ENCODE results near the gene ACOT12.
"Not testable (repeated sequence)": the region's sequence is repeated elsewhere in the genome, so short reads cannot be mapped to it uniquely, and the experiment has no call there.

The ACOT12 gene

GRCh38 chr5:81338213-81338612, 55.7 kb downstream of the ACOT12 start:
- DNase-seq (ENCODE audit: low read depth in 2 of 2) = not testable (repeated sequence)

GRCh38 chr5:81337803-81338202, 56.1 kb downstream of the ACOT12 start:
- no peak for DNase-seq (ENCODE audit: low read depth in 2 of 2)

- no peak for DNase-seq (ENCODE audit: low read depth in 2 of 2)
Observed at GRCh38 chr5:81336556-81336955, 57.4 kb downstream of the ACOT12 start.

- no peak for DNase-seq (ENCODE audit: low read depth in 2 of 2)
Observed at GRCh38 chr5:81335946-81336345, 58.0 kb downstream of the ACOT12 start.

- no peak for DNase-seq (ENCODE audit: low read depth in 2 of 2)
Observed at GRCh38 chr5:81334304-81335061, 59.5 kb downstream of the ACOT12 start.

- DNase-seq (ENCODE audit: low read depth in 2 of 2) = no peak
Observed at GRCh38 chr5:81326554-81326953, 67.4 kb downstream of the ACOT12 start.

- DNase-seq (ENCODE audit: low read depth in 2 of 2) = no peak
Observed at GRCh38 chr5:81317536-81317935, 76.4 kb downstream of the ACOT12 start.

GRCh38 chr5:81316571-81316970, 77.4 kb downstream of the ACOT12 start:
- no peak for DNase-seq (ENCODE audit: low read depth in 2 of 2)

- no peak for DNase-seq (ENCODE audit: low read depth in 2 of 2)
Observed at GRCh38 chr5:81315830-81316229, 78.1 kb downstream of the ACOT12 start.

GRCh38 chr5:81315336-81315735, 78.6 kb downstream of the ACOT12 start:
- peak; percentile 57 for DNase-seq (ENCODE audit: low read depth in 2 of 2)

GRCh38 chr5:81314581-81314980, 79.4 kb downstream of the ACOT12 start:
- no peak for DNase-seq (ENCODE audit: low read depth in 2 of 2)

- no peak for DNase-seq (ENCODE audit: low read depth in 2 of 2)
Observed at GRCh38 chr5:81313686-81314085, 80.2 kb downstream of the ACOT12 start.

- no peak for DNase-seq (ENCODE audit: low read depth in 2 of 2)
Observed at GRCh38 chr5:81313278-81313677, 80.7 kb downstream of the ACOT12 start.

- no peak for DNase-seq (ENCODE audit: low read depth in 2 of 2)
Observed at GRCh38 chr5:81310402-81311063, 83.4 kb downstream of the ACOT12 start.

GRCh38 chr5:81308836-81309235, 85.1 kb downstream of the ACOT12 start:
- no peak for DNase-seq (ENCODE audit: low read depth in 2 of 2)

- DNase-seq (ENCODE audit: low read depth in 2 of 2) = no peak
Observed at GRCh38 chr5:81305785-81306184, 88.1 kb downstream of the ACOT12 start.

GRCh38 chr5:81303563-81303962, 90.4 kb downstream of the ACOT12 start:
- DNase-seq (ENCODE audit: low read depth in 2 of 2) = no peak

- no peak for DNase-seq (ENCODE audit: low read depth in 2 of 2)
Observed at GRCh38 chr5:81302596-81302995, 91.3 kb downstream of the ACOT12 start.

GRCh38 chr5:81301271-81302015, 92.5 kb downstream of the ACOT12 start, which contains the start of gene ZCCHC9:
Gene ZCCHC9, plus strand, starts transcription at chr5:81301587. Its CDS starts 3,171 bp downstream, at chr5:81304758.
- DNase-seq (ENCODE audit: low read depth in 2 of 2) = peak; percentile 88 to 89

- DNase-seq (ENCODE audit: low read depth in 2 of 2) = no peak
Observed at GRCh38 chr5:81300921-81301270, 93.0 kb downstream of the ACOT12 start.

- DNase-seq (ENCODE audit: low read depth in 2 of 2) = no peak
Observed at GRCh38 chr5:81297531-81297930, 96.4 kb downstream of the ACOT12 start.

- DNase-seq (ENCODE audit: low read depth in 2 of 2) = not testable (repeated sequence)
Observed at GRCh38 chr5:81294021-81294420, 99.9 kb downstream of the ACOT12 start.

GRCh38 chr5:81292130-81292529, 101.8 kb downstream of the ACOT12 start:
- DNase-seq (ENCODE audit: low read depth in 2 of 2) = no peak
